GM21825 (cell line): ENCODE data around the gene ITGA7.

Source experiments
- ATAC-seq: cut with Tn5 transposase; IDR thresholded peaks from one replicate; pipeline ENCODE4 v1.9.1; 2021; ENCODE audit warnings: mild to moderate bottlenecking, moderate library complexity; ENCODE audit not compliant: unreplicated experiment

The ITGA7 gene

GRCh38 chr12:55702861-55703260 is 4.8 kb downstream of the ITGA7 start:
- ATAC-seq, result no peak

GRCh38 chr12:55700255-55701018 is 7.3 kb downstream of the ITGA7 start:
- no peak for ATAC-seq

- no peak for ATAC-seq
These were observed 8.1 kb downstream of the ITGA7 start for GRCh38 chr12:55699471-55700055.

- ATAC-seq, result no peak
These were observed 8.7 kb downstream of the ITGA7 start for GRCh38 chr12:55698965-55699364.

- no peak for ATAC-seq
These were observed 9.3 kb downstream of the ITGA7 start for GRCh38 chr12:55698241-55698955.

GRCh38 chr12:55697686-55698085 is 10.0 kb downstream of the ITGA7 start:
- ATAC-seq, result no peak

GRCh38 chr12:55696796-55697462 is 10.8 kb downstream of the ITGA7 start:
- no peak for ATAC-seq

- ATAC-seq, result no peak
These were observed 11.6 kb downstream of the ITGA7 start for GRCh38 chr12:55696141-55696540.

GRCh38 chr12:55695349-55695748 is 12.4 kb downstream of the ITGA7 start:
- no peak for ATAC-seq

- ATAC-seq, result no peak
These were observed 13.1 kb downstream of the ITGA7 start for GRCh38 chr12:55694651-55695050.

GRCh38 chr12:55694188-55694515 is 13.6 kb downstream of the ITGA7 start:
- ATAC-seq, result no peak

- ATAC-seq, result no peak
These were observed 14.1 kb downstream of the ITGA7 start for GRCh38 chr12:55693323-55694187.

GRCh38 chr12:55692631-55693322 is 14.9 kb downstream of the ITGA7 start:
- ATAC-seq, result no peak

- ATAC-seq, result no peak
These were observed 18.7 kb downstream of the ITGA7 start for GRCh38 chr12:55688716-55689655.

- no peak for ATAC-seq
These were observed 20.0 kb downstream of the ITGA7 start for GRCh38 chr12:55687746-55688145.

- ATAC-seq, result no peak
These were observed 21.2 kb downstream of the ITGA7 start for GRCh38 chr12:55686366-55687010.

- ATAC-seq, result no peak
These were observed 22.0 kb downstream of the ITGA7 start for GRCh38 chr12:55685671-55686070.

- ATAC-seq, result no peak
These were observed 22.8 kb downstream of the ITGA7 start for GRCh38 chr12:55684761-55685370.
